H1 (cell line): ENCODE data around the gene TTC4. TPM values are rescaled to one million over a fixed set of nuclear protein-coding genes. Genes with fewer than 3 reads are reported as not detected.

ENCODE experiments used
- CTCF ChIA-PET: fragments of 300-600 bp; sonication (Branson Sonifier 250); formaldehyde crosslinking; loops from one replicate; lab custom pipeline; 2021; ENCODE audit not compliant: partially characterized antibody; lab: Charles Lee
- POLR2A ChIA-PET: fragments of 300-600 bp; sonication (Branson Sonifier 250); formaldehyde crosslinking; loops from one replicate; lab custom pipeline; 2021; ENCODE audit warnings: inconsistent platforms; ENCODE audit not compliant: partially characterized antibody; lab: Charles Lee
- DNase-seq, 2 experiments: peaks; one replicate each; pipeline versions ENCODE4 v3.0.0 to v3.0.0-alpha.2; 2010 to 2022; ENCODE audit warnings: low spot score in 2 of 2, low read depth in 1 of 2, mixed read lengths in 1 of 2
- FAIRE-seq: peaks from 2 replicates; lab custom pipeline; 2011; peaks lifted over from hg19 to GRCh38; lab: Jason Lieb, UNC
- H2AFZ ChIP-seq: 2 replicates; pipeline ENCODE4 v1.8.1; 2012; ENCODE audit warnings: low read length, inconsistent platforms
- H2AK5ac ChIP-seq: 2 replicates; pipeline ENCODE4 v1.6.1; 2013; ENCODE audit warnings: low read depth, low read length
- H2BK120ac ChIP-seq: replicated peaks from 2 replicates; pipeline ENCODE3; 2013; ENCODE audit warnings: low read depth, low read length, inconsistent platforms
- H2BK12ac ChIP-seq: 2 replicates; pipeline ENCODE4 v1.6.1; 2013; ENCODE audit warnings: low read depth, low read length
- H2BK15ac ChIP-seq: 2 replicates; pipeline ENCODE4 v1.6.1; 2013; ENCODE audit warnings: low read length
- H2BK20ac ChIP-seq: 2 replicates; pipeline ENCODE4 v1.6.1; 2013; ENCODE audit warnings: low read length
- H2BK5ac ChIP-seq: 2 replicates; pipeline ENCODE4 v1.6.1; 2013; ENCODE audit warnings: low read depth, low read length
- H3K14ac ChIP-seq: 2 replicates; pipeline ENCODE4 v1.6.1; 2013; ENCODE audit warnings: inconsistent platforms; ENCODE audit not compliant: insufficient read length
- H3K18ac ChIP-seq: 2 replicates; pipeline ENCODE4 v1.6.1; 2013; ENCODE audit warnings: low read length; ENCODE audit errors: extremely low read depth
- H3K23ac ChIP-seq: 2 replicates; pipeline ENCODE4 v1.6.1; 2013; ENCODE audit warnings: inconsistent platforms; ENCODE audit not compliant: insufficient read length
- H3K23me2 ChIP-seq: 2 replicates; pipeline ENCODE4 v1.6.1; 2013; ENCODE audit warnings: low read depth, low read length
- H3K27ac ChIP-seq: 2 replicates; pipeline ENCODE4 v1.6.1; 2011; ENCODE audit warnings: low read depth, low read length, inconsistent platforms
- H3K27me3 ChIP-seq, 4 experiments: replicated peaks in 1 of 4; 1 replicate in 1 of 4; 2 replicates in 3 of 4; pipeline versions ENCODE4 v1.6.1 to v1.8.1; 2011 to 2013; ENCODE audit warnings: low read length in 3 of 4, mild to moderate bottlenecking in 3 of 4, inconsistent platforms in 2 of 4, mixed read lengths in 2 of 4, moderate library complexity in 1 of 4; ENCODE audit not compliant: control insufficient read depth in 3 of 4, insufficient read depth in 3 of 4; ENCODE audit errors: extremely low read depth in 1 of 4
- H3K36me3 ChIP-seq, 4 experiments: 2 replicates each; pipeline versions ENCODE4 v1.6.1 to v1.8.1; 2011 to 2013; ENCODE audit warnings: mild to moderate bottlenecking in 4 of 4, low read length in 3 of 4, moderate library complexity in 2 of 4, control low read depth in 1 of 4, inconsistent platforms in 1 of 4; ENCODE audit not compliant: insufficient read depth in 4 of 4, control insufficient read depth in 2 of 4
- H3K4ac ChIP-seq: replicated peaks from 2 replicates; pipeline ENCODE3; 2013; ENCODE audit warnings: low read length, low read depth, mixed read lengths, inconsistent platforms; ENCODE audit not compliant: insufficient read length
- H3K4me1 ChIP-seq, 4 experiments: replicated peaks in 1 of 4; 1 replicate in 1 of 4; 2 replicates in 3 of 4; pipeline versions ENCODE4 v1.6.1 to v1.8.1; 2011 to 2013; ENCODE audit warnings: low read length in 3 of 4, inconsistent platforms in 2 of 4, mixed read lengths in 1 of 4; ENCODE audit not compliant: insufficient read depth in 4 of 4, control insufficient read depth in 3 of 4
- H3K4me2 ChIP-seq, 2 experiments: 2 replicates each; pipeline versions ENCODE4 v1.6.1 to v1.8.1; 2011 to 2013; ENCODE audit warnings: low read depth in 2 of 2, low read length in 2 of 2, control low read depth in 1 of 2, inconsistent platforms in 1 of 2, mild to moderate bottlenecking in 1 of 2; ENCODE audit not compliant: insufficient read depth in 1 of 2
- H3K4me3 ChIP-seq, 4 experiments: fragments of 200-600, 300-600 bp in 1 of 4; sonication (generic), shearing (Covaris generic), sonication (Bioruptor Twin) in 1 of 4; 2 replicates each; pipeline versions ENCODE4 v1.5.1 to v1.8.1; 2011 to 2016; ENCODE audit warnings: low read length in 4 of 4, low read depth in 3 of 4, control low read depth in 2 of 4, inconsistent platforms in 2 of 4, mild to moderate bottlenecking in 2 of 4, mixed read lengths in 1 of 4, moderate library complexity in 1 of 4; ENCODE audit not compliant: insufficient read depth in 2 of 4; ENCODE audit errors: extremely low read depth in 1 of 4
- H3K56ac ChIP-seq: replicated peaks from 2 replicates; pipeline ENCODE3; 2013; ENCODE audit warnings: low read depth, mild to moderate bottlenecking, mixed read lengths, low read length, inconsistent platforms; ENCODE audit not compliant: insufficient read length
- H3K79me1 ChIP-seq: 2 replicates; pipeline ENCODE4 v1.6.1; 2013; ENCODE audit warnings: low read depth, low read length, control low read depth
- H3K79me2 ChIP-seq, 2 experiments: 2 replicates each; pipeline versions ENCODE4 v1.6.1 to v1.8.1; 2012 to 2013; ENCODE audit warnings: low read length in 2 of 2, mild to moderate bottlenecking in 2 of 2, inconsistent platforms in 1 of 2; ENCODE audit not compliant: insufficient read depth in 2 of 2, control insufficient read depth in 1 of 2
- H3K9ac ChIP-seq, 4 experiments: replicated peaks in 1 of 4; 1 replicate in 1 of 4; 2 replicates in 3 of 4; pipeline versions ENCODE4 v1.6.1 to v1.8.1; 2011 to 2013; ENCODE audit warnings: low read depth in 3 of 4, low read length in 3 of 4, control low read depth in 2 of 4, mild to moderate bottlenecking in 2 of 4, moderate library complexity in 2 of 4, inconsistent platforms in 1 of 4; ENCODE audit errors: extremely low read depth in 1 of 4
- H3K9me3 ChIP-seq, 2 experiments: 2 replicates each; pipeline versions ENCODE4 v1.6.1 to v1.8.1; 2012 to 2013; ENCODE audit warnings: mild to moderate bottlenecking in 2 of 2, moderate library complexity in 2 of 2, control low read depth in 1 of 2, inconsistent platforms in 1 of 2, low read depth in 1 of 2, low read length in 1 of 2, mixed read lengths in 1 of 2; ENCODE audit not compliant: insufficient read depth in 2 of 2
- H4K20me1 ChIP-seq, 2 experiments: replicated peaks in 1 of 2; 2 replicates each; pipeline versions ENCODE3 to v1.8.1; 2011 to 2013; ENCODE audit warnings: inconsistent platforms in 2 of 2, low read length in 2 of 2, mild to moderate bottlenecking in 1 of 2; ENCODE audit not compliant: insufficient read depth in 2 of 2, control insufficient read depth in 1 of 2
- H4K5ac ChIP-seq: 2 replicates; pipeline ENCODE4 v1.6.1; 2013; ENCODE audit warnings: low read length, low read depth, mixed read lengths, inconsistent platforms; ENCODE audit not compliant: insufficient read length
- H4K8ac ChIP-seq: 2 replicates; pipeline ENCODE4 v1.8.0; 2013; ENCODE audit warnings: mild to moderate bottlenecking, moderate library complexity, low read length, inconsistent platforms; ENCODE audit not compliant: insufficient read depth; ENCODE audit errors: extremely low read depth
- H4K91ac ChIP-seq: replicated peaks from 2 replicates; pipeline ENCODE3; 2013; ENCODE audit warnings: low read length, mixed read lengths, inconsistent platforms; ENCODE audit not compliant: insufficient read length
- CTBP2 ChIP-seq: IDR thresholded peaks from 2 replicates; pipeline ENCODE4 v1.7.0; 2011; ENCODE audit warnings: borderline replicate concordance, mild to moderate bottlenecking, moderate library complexity, mixed read lengths, low read length; ENCODE audit not compliant: insufficient read depth, insufficient read length
- EZH2 ChIP-seq: fragments of 200-600 bp; sonication (generic); IDR thresholded peaks from 2 replicates; pipeline ENCODE4 v1.7.1; 2012; ENCODE audit warnings: low read depth, mild to moderate bottlenecking, moderate library complexity, low read length, inconsistent platforms; ENCODE audit not compliant: severe bottlenecking
- HDAC6 ChIP-seq: IDR thresholded peaks from one replicate; pipeline ENCODE4 v1.7.1; 2012; ENCODE audit warnings: low read depth, mild to moderate bottlenecking, inconsistent platforms, low read length, moderate library complexity
- POLR2AphosphoS5 ChIP-seq: IDR thresholded peaks from 2 replicates; pipeline ENCODE4 v1.6.1; 2011; ENCODE audit warnings: low read depth, low read length
- WGBS, 2 experiments: shearing (Covaris generic) in 1 of 2; methylation state at CpG; one replicate each; pipeline versions ENCODE4 v1.1.6 to v1.1.7; 2013 to 2015; ENCODE audit warnings: low lambda C conversion rate in 2 of 2, mixed read lengths in 2 of 2, inconsistent platforms in 1 of 2, low coverage in 1 of 2, missing lambda C conversion rate in 1 of 2; ENCODE audit not compliant: insufficient replicate concordance in 2 of 2, insufficient coverage in 1 of 2, insufficient read length in 1 of 2; ENCODE audit errors: extremely low coverage in 1 of 2, missing lambda C conversion rate in 1 of 2; 5-methylcytosine and 5-hydroxymethylcytosine counted together
- polyA plus RNA-seq, 7 experiments: library from polyadenylated mRNA; depleted of rRNA in 3 of 7; stranded (reverse) in 5 of 7; unstranded in 2 of 7; fragments of >200 nt in 5 of 7; fragments of 200-250 nt in 2 of 7; gene quantifications; 1 replicate in 5 of 7; 2 replicates in 1 of 7; 4 replicates in 1 of 7; pipeline versions ENCODE4 v1.2.1 to v1.2.3, GENCODE V29; 2011 to 2013; ENCODE audit warnings: missing spikeins in 2 of 7, mixed read lengths in 2 of 7
- total RNA-seq: library from RNA; stranded (reverse); fragmentation: NEBNext Ultra II Directional; extraction: Animal tissue kit (Norgen Biotek cat#: 25700); gene quantifications from 2 replicates; pipeline ENCODE4 v1.2.1, GENCODE V29; 2021

The TTC4 gene
- total and polyA plus RNA-seq, 2 of the 8 experiments (the other 6 are each of a cell fraction or from before 2014, with no cell fraction given): 21.0 to 25.1 TPM

GRCh38 chr1:54743416-54744226 lies 28.0 kb downstream of the TTC4 start:
- H2AFZ ChIP-seq: no peak overlapping the region
- no peak overlapping the region for H3K14ac ChIP-seq
- H4K5ac ChIP-seq: no peak overlapping the region
- no peak overlapping the region for H2BK12ac ChIP-seq
- H2BK20ac ChIP-seq: no peak overlapping the region
- H2AK5ac ChIP-seq: no peak overlapping the region
- FAIRE-seq: no peak
- no peak overlapping the region for H3K4me2 ChIP-seq
- no peak overlapping the region for H3K27ac ChIP-seq
- H3K56ac ChIP-seq: no peak overlapping the region
- no peak overlapping the region for H3K23ac ChIP-seq
- H3K23me2 ChIP-seq: no peaks in the 10 kb centered on the region
- H4K20me1 ChIP-seq: peaks cover 0 to 8% of the 10 kb centered on the region in 2 experiments
- ChIA-PET POLR2A (interaction anchor here (0.6 to 1.8 kb wide), 4 partner anchors 28 to 86 kb away, joined by 3 to 5 read pairs (median 4); partner anchors contain the start of gene TTC4), CTCF (interaction anchor here (1.7 to 2.3 kb wide), 3 partner anchors 19 to 48 kb away, joined by 4 to 19 read pairs (median 8); partner anchors contain the start of gene TTC4)
- H2BK15ac ChIP-seq: no peak overlapping the region
- WGBS, 2 experiments: 87% methylated on average over 12 of the region's 12 CpGs; no CpG with 5 or more reads in 1 of the 2 experiments
- no peak overlapping the region for H3K4me3 ChIP-seq
- H2BK120ac ChIP-seq: no peak overlapping the region
- peaks cover 6 to 24% (median 20%) of the 10 kb centered on the region in 4 experiments; a peak in 7 of 8 replicates for H3K36me3 ChIP-seq
- H4K8ac ChIP-seq: no peak overlapping the region
- no peaks in the 10 kb centered on the region for H3K79me2 ChIP-seq
- no peak overlapping the region for H3K4ac ChIP-seq
- no peak overlapping the region for H3K18ac ChIP-seq
- no peaks in the 10 kb centered on the region for H3K9me3 ChIP-seq
- TF ChIP-seq CTBP2 (no peak), HDAC6 (no peak), EZH2 (no peak), POLR2AphosphoS5 (peak; percentile 41)
- no peak overlapping the region for H3K9ac ChIP-seq
- no peaks in the 10 kb centered on the region for H3K4me1 ChIP-seq
- no peaks in the 10 kb centered on the region for H3K27me3 ChIP-seq
- no peak overlapping the region for H4K91ac ChIP-seq
- DNase-seq: no peak
- H3K79me1 ChIP-seq: no peaks in the 10 kb centered on the region
- no peak overlapping the region for H2BK5ac ChIP-seq
